Kidney tubule cell (primary cell): Measurements from ENCODE around the gene PLEKHA4.
"Not testable (repeated sequence)": the region's sequence is repeated elsewhere in the genome, so short reads cannot be mapped to it uniquely, and the experiment has no call there.

ENCODE experiments used
- DNase-seq: peaks from one replicate; pipeline ENCODE4 v3.0.0-alpha.2; 2018; ENCODE audit warnings: low spot score

Gene PLEKHA4

DNA sequence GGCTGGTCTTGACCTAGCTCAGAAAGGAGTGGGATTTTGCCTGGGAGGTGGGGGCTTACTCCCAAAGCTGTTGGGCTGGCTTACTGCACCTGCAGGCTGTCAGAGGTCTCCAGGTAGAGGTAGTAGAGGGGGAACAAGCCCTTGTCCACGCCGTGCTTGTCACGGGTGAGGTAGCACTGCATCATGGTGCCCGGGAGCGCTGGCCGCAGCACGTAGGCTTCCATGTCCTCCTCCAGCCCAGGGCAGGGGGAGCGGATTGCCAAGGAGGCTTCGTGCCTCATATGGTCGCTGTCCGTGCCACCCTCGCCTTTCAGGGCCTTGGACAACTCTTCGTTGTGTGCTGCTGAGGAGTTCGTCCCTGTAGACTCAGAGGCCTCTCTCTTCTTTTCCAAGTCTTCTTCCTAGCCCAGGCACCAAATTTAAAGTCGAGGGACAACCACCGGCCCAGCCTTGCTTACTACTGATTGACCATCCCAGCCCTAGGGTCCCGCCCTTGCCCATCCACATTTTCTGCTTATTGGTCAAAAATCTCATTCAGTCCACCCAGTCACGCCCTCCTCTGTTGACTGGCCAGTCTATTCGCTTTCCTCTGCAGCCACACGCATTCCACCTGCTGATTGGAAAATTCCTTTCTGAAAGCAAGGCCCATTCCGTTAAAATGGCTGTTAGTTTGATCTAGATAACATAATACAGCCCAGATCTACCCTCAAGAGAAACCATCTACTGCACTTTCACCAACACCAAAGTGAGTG, 19.6 kb upstream of the PLEKHA4 start:
- no peak for DNase-seq

DNA sequence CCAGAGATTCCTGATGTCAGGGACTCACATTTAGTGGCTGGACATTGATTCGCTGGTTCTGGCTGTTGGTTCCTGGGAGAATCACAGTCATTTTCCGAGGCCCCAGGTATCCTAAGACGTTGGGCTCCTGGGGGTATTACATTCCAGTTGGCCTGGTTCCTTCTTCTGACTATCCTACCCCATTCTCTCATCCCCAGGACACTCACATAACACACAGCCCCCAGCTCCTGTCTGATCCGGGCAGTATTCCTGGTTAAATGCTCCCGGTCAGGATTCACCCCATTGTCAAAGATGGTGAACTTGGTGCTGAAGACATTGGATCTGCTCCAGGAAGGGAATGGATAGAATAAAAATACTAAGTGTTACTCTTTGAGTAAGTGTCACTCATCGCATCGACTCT, 15.3 kb upstream of the PLEKHA4 start:
- DNase-seq = no peak

- DNase-seq = no peak
Observed at GRCh38 chr19:48881741-48882657, 13.6 kb upstream of the PLEKHA4 start.

DNA sequence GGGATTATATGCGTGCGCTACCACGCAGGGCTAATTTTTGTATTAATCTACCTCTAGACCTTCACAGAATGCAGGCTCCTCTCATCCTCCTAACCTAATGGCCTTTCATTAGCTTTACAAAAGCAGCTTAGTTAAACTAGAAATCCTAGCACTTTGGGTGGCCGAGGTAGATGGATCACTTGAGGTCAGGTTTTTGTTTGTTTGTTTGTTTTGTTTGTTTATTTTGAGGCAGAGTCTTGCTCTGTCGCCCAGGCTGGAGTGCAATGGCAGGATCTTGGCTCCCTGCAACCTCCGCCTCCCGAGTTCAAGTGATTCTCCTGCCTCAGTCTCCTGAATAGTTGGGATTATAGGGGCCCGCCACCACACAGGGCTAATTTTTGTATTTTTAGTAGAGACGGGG, 11.3 kb upstream of the PLEKHA4 start:
- not testable (repeated sequence) for DNase-seq

DNA sequence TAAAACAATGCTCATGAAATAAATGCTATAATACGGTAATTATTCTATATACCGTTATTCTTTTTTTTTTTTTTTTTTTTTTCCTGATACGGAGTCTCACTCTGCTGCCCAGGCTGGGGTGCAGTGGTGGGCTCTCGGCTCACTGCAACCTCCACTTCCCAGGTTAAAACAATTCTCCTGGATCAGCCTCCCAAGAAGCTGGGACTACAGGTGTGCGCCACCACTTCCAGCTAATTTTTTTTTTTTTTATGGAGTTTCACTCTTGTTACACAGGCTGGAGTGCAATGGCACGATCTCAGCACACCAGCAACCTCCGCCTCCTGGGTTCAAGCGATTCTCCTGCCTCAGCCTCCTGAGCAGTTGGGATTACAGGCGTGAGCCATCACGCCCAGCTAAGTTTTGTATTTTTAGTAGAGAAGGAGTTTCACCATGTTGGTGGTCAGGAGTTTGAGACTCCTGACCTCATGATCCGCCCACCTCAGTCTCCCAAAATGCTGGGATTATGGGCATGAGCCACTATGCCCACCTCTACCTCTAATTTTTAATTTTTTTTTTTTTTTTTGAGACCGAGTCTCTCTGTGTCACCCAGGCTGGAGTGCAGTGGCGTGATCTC, 10.7 kb upstream of the PLEKHA4 start:
- DNase-seq = no peak

DNA sequence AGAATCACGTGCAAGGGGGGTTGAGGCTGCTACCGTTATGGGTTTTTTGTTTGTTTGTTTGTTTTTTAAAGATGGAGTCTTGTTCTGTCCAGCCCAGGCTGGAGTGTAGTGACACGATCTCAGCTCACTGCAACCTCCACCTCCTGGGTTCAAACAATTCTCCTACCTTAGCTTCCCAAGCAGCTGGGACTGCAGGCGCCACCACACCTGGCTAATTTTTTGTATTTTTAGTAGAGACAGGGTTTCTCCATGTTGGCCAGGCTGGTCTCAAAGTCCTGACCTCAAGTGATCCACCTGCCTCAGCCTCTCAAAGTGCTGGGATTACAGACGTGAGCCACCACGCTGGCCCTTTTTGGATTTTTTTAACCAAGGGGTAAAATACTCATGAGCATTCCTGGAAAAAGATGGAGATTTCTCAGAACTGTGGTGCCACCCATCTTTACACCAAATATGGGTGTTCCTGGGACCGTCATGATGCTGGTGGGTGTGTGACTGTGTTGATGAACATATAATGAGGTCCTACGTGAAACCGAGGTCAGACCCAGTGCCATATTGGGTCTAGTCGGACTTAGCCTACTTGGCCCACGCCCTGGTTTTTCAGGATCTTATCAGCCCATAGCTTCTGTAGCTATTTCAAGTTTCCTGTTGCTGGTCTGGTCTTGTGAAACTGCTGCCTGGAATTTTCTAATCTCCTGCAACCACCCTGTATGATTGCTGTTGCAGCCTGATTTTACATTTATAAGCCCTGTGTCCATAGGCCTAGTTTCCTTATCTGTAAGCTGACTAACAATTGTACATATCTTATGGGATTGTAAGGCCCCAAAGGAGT, 10.0 kb upstream of the PLEKHA4 start:
- no peak for DNase-seq

DNA sequence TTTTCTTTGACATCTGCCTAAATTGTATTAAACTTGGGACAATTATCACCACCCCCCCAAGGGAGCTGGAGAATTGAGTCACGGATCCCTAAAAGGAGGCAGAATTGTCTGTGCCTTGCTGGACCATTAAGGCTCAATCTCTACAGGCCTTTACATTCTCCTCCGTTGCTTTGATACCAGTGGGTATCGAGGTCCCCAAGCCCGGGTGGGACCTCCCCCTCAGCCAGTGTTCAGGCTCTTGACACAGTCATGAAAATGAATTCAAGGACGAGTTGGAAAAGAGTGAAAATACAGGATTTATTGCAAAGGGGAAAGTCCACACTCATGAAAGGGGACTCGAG, 9.4 kb upstream of the PLEKHA4 start:
- DNase-seq = no peak

- peak; percentile 61 for DNase-seq
Observed at GRCh38 chr19:48876043-48876981, 7.9 kb upstream of the PLEKHA4 start.

DNA sequence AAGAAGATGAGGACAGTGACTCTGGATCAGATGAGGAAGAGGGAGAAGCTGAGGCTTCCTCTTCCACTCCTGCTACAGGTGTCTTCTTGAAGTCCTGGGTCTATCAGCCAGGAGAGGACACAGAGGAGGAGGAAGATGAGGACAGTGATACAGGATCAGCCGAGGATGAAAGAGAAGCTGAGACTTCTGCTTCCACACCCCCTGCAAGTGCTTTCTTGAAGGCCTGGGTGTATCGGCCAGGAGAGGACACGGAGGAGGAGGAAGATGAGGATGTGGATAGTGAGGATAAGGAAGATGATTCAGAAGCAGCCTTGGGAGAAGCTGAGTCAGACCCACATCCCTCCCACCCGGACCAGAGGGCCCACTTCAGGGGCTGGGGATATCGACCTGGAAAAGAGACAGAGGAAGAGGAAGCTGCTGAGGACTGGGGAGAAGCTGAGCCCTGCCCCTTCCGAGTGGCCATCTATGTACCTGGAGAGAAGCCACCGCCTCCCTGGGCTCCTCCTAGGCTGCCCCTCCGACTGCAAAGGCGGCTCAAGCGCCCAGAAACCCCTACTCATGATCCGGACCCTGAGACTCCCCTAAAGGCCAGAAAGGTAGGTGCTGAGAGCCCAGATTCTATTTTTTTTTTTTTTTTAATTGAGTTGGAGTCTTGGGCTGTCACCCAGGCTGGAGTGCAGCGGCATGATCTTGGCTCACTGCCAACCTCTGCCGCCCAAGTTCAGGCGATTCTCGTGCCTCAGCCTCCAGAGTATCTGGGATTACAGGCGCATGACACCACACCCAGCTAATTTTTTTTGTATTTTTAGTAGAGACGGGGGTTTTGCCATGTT, 6.1 kb upstream of the PLEKHA4 start:
- peak; percentile 85 for DNase-seq

DNA sequence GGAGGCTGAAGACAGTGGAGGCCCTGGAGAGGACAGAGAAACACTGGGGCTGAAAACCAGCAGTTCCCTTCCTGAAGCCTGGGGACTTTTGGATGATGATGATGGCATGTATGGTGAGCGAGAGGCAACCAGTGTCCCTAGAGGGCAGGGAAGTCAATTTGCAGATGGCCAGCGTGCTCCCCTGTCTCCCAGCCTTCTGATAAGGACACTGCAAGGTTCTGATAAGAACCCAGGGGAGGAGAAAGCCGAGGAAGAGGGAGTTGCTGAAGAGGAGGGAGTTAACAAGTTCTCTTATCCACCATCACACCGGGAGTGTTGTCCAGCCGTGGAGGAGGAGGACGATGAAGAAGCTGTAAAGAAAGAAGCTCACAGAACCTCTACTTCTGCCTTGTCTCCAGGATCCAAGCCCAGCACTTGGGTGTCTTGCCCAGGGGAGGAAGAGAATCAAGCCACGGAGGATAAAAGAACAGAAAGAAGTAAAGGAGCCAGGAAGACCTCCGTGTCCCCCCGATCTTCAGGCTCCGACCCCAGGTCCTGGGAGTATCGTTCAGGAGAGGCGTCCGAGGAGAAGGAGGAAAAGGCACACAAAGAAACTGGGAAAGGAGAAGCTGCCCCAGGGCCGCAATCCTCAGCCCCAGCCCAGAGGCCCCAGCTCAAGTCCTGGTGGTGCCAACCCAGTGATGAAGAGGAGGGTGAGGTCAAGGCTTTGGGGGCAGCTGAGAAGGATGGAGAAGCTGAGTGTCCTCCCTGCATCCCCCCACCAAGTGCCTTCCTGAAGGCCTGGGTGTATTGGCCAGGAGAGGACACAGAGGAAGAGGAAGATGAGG, 5.3 kb upstream of the PLEKHA4 start:
- DNase-seq = peak; percentile 41

DNA sequence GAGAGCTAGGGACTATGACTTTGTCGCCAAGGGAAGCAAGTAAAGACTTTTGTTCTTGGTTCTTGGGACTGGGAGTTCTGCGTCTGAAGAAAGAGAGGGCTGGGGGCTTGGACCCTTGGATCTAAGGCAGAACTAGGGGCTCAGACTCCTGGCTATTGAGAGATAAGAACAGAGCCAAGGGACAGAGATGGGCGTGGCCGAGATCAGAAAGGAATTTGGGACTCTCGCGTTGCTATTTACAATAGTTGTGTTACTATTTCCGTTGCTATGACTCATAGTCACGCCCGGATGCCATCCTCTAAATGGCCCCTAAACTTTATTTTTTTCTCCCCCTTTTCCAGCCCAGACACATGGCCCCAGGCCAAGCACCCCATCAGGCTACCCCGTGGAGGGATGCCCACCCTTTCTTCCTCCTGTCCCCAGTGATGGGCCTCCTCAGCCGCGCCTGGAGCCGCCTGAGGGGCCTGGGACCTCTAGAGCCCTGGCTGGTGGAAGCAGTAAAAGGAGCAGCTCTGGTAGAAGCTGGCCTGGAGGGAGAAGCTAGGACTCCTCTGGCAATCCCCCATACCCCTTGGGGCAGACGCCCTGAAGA, 4.6 kb upstream of the PLEKHA4 start:
- peak; percentile 94 for DNase-seq

DNA sequence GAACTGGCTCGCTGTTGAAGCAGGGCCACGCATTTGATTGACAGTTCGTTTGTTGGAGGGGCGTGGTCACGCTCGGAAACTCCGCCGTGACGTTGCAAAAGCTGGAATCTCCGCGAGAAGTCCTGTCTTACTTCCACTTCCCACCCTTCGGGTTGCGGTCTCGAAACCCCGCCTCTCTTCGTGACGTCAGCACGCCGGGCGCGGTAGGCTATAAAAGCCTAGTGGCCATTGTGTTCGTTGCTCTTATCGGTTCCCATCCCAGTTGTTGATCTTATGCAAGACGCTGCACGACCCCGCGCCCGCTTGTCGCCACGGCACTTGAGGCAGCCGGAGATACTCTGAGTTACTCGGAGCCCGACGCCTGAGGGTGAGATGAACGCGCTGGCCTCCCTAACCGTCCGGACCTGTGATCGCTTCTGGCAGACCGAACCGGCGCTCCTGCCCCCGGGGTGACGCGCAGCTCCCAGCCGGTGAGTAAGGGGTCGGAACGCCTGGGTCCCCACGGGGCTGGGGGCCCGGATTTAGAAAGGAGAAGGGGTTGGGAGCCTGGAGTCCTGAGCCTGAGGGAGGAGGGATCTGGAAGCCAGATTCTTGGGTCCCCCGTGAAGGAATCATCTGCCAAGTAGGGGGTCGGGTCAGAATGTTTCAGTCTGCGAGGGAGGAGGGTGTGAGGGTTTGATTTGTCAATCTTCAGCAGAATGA, 3.9 kb upstream of the PLEKHA4 start, which contains the start of gene PPP1R15A:
TSS of gene PPP1R15A (plus strand) at position 240 of the 702 bp plus-strand sequence. CDS start 813 bp downstream, outside the sequence.
- peak; percentile 99 for DNase-seq

DNA sequence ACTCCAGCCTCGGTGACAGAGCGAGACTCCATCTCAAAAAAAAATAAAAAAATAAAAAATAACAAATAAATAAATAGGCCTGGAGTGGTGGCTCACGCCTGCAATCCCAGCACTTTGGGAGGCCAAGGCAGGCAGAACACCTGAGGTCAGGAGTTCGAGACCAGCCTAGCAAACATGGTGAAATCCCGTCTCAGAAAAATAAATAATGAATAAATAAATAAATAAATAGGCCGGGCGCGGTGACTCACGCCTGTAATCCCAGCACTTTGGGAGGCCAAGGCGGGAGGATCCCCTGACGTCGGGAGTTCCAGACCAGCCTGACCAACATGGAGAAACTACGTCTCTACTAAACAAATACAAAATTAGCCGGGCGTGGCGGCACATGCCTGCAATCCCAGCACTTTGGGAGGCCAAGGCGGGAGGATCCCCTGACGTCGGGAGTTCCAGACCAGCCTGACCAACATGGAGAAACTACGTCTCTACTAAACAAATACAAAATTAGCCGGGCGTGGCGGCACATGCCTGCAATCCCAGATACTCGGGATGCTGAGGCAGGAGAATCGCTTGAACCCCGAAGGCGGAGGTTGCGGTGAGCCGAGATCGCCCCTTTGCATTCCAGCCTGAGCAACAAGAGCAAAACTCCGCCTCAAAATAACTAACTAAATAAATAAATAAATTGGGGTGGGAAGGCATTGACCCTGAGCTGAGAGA, 3.2 kb upstream of the PLEKHA4 start:
- not testable (repeated sequence) for DNase-seq

GRCh38 chr19:48870048-48870447, 1.6 kb upstream of the PLEKHA4 start:
- peak; percentile 50 for DNase-seq

DNA sequence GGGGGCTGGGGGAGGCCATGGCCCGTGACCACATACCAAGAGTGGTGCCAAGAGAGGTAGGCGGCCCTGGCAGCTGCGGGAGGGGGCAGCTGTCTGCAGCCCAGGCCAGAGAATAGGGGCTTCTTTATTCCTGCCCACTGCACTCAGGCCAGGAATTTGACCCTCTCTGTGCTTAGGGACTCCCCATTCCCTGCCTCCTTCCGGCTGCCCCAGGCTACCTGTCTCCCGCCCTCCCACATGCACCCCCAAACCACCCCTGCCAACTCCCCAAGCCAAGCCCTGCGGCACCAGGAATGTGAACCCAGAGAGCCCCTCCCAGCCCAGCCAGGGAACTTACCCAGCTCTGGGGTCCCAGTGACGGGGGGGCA, 687 bp downstream of the PLEKHA4 start:
- DNase-seq = no peak

DNA sequence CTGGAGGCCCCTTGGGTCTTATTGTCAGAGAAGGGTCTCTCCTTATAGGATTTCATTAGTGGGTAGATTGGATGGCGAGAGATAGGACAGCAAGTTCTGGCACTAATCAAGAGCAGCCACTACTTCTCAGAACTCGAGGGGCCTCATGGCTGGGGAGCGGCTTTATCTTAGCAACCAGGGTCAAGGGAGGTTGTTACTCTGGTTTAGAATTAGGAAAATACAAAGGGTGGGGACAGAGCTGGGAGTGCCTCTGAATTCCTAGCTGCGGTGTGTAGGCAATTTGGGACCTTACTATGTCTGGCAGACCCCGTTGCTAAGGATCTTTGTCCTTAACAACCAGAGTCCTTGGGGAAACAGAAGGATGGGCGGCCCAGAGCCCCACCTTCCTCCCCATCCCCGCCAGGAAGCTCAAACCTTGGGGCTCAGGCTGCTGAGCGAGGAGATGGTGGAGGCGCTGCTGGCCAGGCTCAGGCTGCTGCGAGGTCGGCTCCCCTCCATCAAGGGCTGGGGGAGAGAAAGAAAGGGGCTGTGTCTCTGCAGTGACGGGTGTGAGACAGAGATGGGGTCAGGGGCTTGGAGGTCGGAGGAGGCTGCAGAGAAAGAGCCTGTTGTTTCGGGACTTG, 1.2 kb downstream of the PLEKHA4 start:
- no peak for DNase-seq

- no peak for DNase-seq
Observed at GRCh38 chr19:48866692-48867091, 1.7 kb downstream of the PLEKHA4 start.
